Measurements from ENCODE around the gene ZNF620.

Gene ZNF620

GRCh38 chr3:40470701-40471100, 35.1 kb upstream of the ZNF620 start:
- no peak for TF ChIP-seq JUND (IDR thresholded peaks at IDR 0.05; ENCODE audit: low read depth)
- no peak for DNase-seq (ENCODE audit: low read depth in 1 of 2, low spot score in 1 of 2)
- in situ Hi-C loops (cut with HindIII; ENCODE audit: low pct_unique_long_range_greater_than_20kb, low sequenced_read_pairs) = no loop called here

GRCh38 chr3:40476478-40477470, 29.1 kb upstream of the ZNF620 start, which contains the start of gene ZNF619:
Gene ZNF619 (plus strand): TSS chr3:40477122. CDS start chr3:40477980, 858 bp downstream.
- in situ Hi-C loops (cut with HindIII; ENCODE audit: low pct_unique_long_range_greater_than_20kb, low sequenced_read_pairs) = no loop called here
- DNase-seq (ENCODE audit: low read depth in 1 of 2, low spot score in 1 of 2) = peak; percentile 56 to 78
- TF ChIP-seq JUND (IDR thresholded peaks at IDR 0.05; ENCODE audit: low read depth) = no peak

- TF ChIP-seq JUND (IDR thresholded peaks at IDR 0.05; ENCODE audit: low read depth) = no peak
- DNase-seq (ENCODE audit: low read depth in 1 of 2, low spot score in 1 of 2) = no peak
- in situ Hi-C loops (cut with HindIII; ENCODE audit: low pct_unique_long_range_greater_than_20kb, low sequenced_read_pairs) = no loop called here
Observed at GRCh38 chr3:40477666-40478065, 28.2 kb upstream of the ZNF620 start.

GRCh38 chr3:40487172-40487571, 18.7 kb upstream of the ZNF620 start:
- no peak for DNase-seq (ENCODE audit: low read depth in 1 of 2, low spot score in 1 of 2)
- in situ Hi-C loops (cut with HindIII; ENCODE audit: low pct_unique_long_range_greater_than_20kb, low sequenced_read_pairs) = no loop called here
- TF ChIP-seq JUND (IDR thresholded peaks at IDR 0.05; ENCODE audit: low read depth) = no peak

- TF ChIP-seq JUND (IDR thresholded peaks at IDR 0.05; ENCODE audit: low read depth) = no peak
- DNase-seq (ENCODE audit: low read depth in 1 of 2, low spot score in 1 of 2) = no peak
- in situ Hi-C loops (cut with HindIII; ENCODE audit: low pct_unique_long_range_greater_than_20kb, low sequenced_read_pairs) = no loop called here
Observed at GRCh38 chr3:40490916-40491315, 14.9 kb upstream of the ZNF620 start.

- no peak for DNase-seq (ENCODE audit: low read depth in 1 of 2, low spot score in 1 of 2)
- TF ChIP-seq JUND (IDR thresholded peaks at IDR 0.05; ENCODE audit: low read depth) = no peak
- in situ Hi-C loops (cut with HindIII; ENCODE audit: low pct_unique_long_range_greater_than_20kb, low sequenced_read_pairs) = no loop called here
Observed at GRCh38 chr3:40494698-40495097, 11.1 kb upstream of the ZNF620 start.

GRCh38 chr3:40497288-40497687, 8.6 kb upstream of the ZNF620 start:
- in situ Hi-C loops (cut with HindIII; ENCODE audit: low pct_unique_long_range_greater_than_20kb, low sequenced_read_pairs) = no loop called here

GRCh38 chr3:40499952-40500351, 5.9 kb upstream of the ZNF620 start:
- in situ Hi-C loops (cut with HindIII; ENCODE audit: low pct_unique_long_range_greater_than_20kb, low sequenced_read_pairs) = no loop called here

More at GRCh38 chr3:40497288-40497687, 8.6 kb upstream of the ZNF620 start:
- DNase-seq (ENCODE audit: low read depth in 1 of 2, low spot score in 1 of 2) = no peak
- no peak for TF ChIP-seq JUND (IDR thresholded peaks at IDR 0.05; ENCODE audit: low read depth)

GRCh38 chr3:40502034-40502433, 3.8 kb upstream of the ZNF620 start:
- no peak for TF ChIP-seq JUND (IDR thresholded peaks at IDR 0.05; ENCODE audit: low read depth)
- in situ Hi-C loops (cut with HindIII; ENCODE audit: low pct_unique_long_range_greater_than_20kb, low sequenced_read_pairs) = no loop called here
- no peak for DNase-seq (ENCODE audit: low read depth in 1 of 2, low spot score in 1 of 2)

More at GRCh38 chr3:40499952-40500351, 5.9 kb upstream of the ZNF620 start:
- no peak for DNase-seq (ENCODE audit: low read depth in 1 of 2, low spot score in 1 of 2)
- no peak for TF ChIP-seq JUND (IDR thresholded peaks at IDR 0.05; ENCODE audit: low read depth)

- DNase-seq (ENCODE audit: low read depth in 1 of 2, low spot score in 1 of 2) = no peak
- TF ChIP-seq JUND (IDR thresholded peaks at IDR 0.05; ENCODE audit: low read depth) = no peak
- in situ Hi-C loops (cut with HindIII; ENCODE audit: low pct_unique_long_range_greater_than_20kb, low sequenced_read_pairs) = no loop called here
Observed at GRCh38 chr3:40504636-40505430, 1.0 kb upstream of the ZNF620 start.

GRCh38 chr3:40511031-40511718, 5.3 kb downstream of the ZNF620 start:
- in situ Hi-C loops (cut with HindIII; ENCODE audit: low pct_unique_long_range_greater_than_20kb, low sequenced_read_pairs) = no loop called here
- no peak for TF ChIP-seq JUND (IDR thresholded peaks at IDR 0.05; ENCODE audit: low read depth)
- DNase-seq (ENCODE audit: low read depth in 1 of 2, low spot score in 1 of 2) = no peak

GRCh38 chr3:40516201-40516600, 10.4 kb downstream of the ZNF620 start:
- DNase-seq (ENCODE audit: low read depth in 1 of 2, low spot score in 1 of 2) = no peak
- TF ChIP-seq JUND (IDR thresholded peaks at IDR 0.05; ENCODE audit: low read depth) = no peak
- in situ Hi-C loops (cut with HindIII; ENCODE audit: low pct_unique_long_range_greater_than_20kb, low sequenced_read_pairs) = no loop called here

Data from T47D (cell line).